ENCODE data around the gene MAF.

The MAF gene

DNA sequence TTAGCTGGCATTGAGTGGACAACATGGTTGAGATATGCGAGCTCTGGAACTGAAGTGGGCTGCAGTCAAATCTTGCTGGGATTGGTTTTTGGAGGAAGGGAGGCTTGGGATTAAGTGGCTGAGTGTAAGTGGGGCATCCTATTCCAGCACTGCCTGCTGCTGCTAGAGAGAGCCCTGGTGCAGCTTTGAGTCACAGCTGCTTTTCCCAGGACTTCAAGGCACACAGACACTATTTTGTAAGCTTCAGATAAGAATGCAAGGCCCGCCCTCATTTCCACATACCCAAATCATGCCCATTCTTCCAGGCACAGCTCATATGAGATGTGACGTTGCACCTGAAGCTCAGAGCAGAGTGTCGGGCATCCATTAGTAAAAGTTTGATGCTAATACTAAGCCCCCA lies 10.2 kb upstream of the MAF start:
- peak; percentile 66 for DNase-seq

DNA sequence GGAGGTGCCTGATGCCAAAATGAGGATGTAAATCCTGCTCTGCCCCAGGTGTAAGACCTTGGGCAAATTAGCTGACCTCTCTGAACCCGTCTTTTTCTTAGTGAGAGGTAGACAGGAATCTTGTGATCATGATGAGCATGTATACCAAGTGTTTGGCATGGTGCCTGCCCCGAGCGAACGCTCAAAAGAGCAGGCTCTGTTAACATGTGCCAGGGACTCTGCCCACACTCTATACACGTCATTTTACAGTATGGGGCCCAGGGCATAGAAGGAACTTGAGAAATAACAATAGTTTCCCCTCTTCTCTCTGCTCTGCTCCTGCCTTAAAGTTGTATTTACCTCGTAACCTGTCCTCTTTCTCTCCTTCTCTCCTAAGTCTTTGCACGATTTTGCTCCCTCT lies 9.3 kb upstream of the MAF start:
- no peak for DNase-seq

DNA sequence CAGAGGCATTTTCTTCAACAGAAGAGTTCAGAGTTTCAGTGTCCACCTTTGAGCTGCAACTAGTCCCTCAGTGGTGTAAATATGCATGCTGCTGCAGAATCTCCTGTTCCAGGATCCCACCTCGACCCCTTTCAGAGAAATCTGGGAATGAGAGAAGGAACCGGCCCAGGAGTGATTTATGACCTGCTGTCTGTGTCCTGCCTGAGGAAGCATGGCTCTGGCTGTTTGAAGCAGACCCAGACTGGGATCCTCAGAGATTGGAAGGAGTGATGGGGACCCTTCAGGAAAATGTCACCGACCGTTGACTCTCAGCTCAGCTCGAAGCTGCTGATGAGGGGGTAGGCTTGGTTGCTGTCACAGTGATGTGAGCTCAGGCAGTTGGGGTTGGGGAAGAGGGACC lies 8.4 kb upstream of the MAF start:
- DNase-seq, result peak; percentile 73

DNA sequence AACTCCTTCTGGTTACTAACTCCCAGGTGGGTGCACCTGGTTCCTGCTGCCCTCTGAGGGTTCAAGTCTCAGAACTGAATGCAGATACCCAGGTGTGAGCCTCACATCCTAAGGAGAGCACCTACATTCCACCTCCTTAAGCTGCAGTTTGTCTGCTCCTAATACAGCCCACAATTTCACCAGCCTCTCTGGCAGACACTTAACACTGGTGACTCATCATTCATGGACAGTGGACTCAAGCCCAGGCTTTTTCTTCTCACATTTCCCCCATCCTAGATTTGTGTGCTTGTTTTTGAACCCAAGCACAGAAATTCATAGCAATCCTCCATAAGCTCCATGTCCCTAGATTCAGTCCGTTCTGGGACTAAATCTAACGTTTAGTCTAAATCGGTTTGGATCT lies 7.0 kb upstream of the MAF start:
- peak; percentile 80 for DNase-seq

DNA sequence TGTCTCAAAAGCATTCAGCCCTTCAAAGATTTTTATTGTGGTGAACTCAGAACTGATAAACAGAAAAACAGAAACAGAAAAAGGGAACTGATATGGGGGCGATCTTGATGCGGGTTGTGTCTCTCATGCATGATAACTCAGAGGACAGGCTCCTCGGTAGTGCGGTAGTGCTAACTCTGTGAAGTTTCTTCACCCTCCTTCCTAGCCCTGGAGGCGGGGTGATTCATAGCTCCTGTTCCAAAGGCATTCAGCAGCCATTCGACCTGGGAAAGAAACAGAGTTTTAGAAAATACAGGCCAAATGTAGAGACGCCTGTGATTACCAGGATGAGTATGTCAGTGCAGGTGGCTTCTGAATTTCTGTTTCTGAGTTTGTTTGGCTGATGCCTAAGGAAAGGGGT lies 5.5 kb upstream of the MAF start:
- peak; percentile 88 for DNase-seq

DNA sequence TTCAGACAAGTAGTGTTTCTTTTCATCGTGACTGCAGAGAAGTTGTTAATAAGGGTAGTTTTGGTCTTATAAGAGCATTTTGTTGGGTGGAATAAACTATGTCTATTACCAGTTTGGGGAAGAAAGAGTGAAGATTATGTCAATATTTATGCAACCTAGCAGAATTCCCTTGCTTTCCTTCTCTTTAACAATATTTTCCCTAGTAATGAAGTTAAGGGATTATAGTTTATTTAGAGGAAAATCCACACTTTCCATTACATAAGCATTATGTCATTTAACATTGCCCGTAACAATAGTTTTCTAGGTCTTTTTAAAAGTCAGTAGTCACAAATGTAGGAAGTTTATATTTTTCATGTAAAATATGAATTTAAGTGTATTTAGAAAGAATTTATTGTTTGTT lies 2.5 kb upstream of the MAF start:
- no peak for DNase-seq

DNA sequence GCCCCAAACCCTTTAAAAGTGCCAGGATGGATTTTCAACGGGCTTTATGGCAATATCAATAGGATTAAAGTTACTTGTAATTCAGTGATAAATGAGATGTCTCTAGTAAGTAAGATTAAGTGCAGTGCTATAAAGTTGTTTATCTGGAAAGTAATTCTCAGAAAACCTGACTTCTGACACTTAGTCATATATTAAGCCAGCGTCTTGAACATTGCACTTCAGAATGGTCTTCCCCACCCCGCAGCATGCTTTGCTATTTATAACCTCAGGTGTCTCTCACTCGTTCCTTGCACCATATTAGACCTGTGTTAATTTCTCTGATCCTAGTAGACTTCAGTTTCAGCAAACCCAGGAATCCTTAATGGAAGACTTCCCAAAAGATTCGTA lies 2.1 kb upstream of the MAF start:
- no peak for DNase-seq

DNA sequence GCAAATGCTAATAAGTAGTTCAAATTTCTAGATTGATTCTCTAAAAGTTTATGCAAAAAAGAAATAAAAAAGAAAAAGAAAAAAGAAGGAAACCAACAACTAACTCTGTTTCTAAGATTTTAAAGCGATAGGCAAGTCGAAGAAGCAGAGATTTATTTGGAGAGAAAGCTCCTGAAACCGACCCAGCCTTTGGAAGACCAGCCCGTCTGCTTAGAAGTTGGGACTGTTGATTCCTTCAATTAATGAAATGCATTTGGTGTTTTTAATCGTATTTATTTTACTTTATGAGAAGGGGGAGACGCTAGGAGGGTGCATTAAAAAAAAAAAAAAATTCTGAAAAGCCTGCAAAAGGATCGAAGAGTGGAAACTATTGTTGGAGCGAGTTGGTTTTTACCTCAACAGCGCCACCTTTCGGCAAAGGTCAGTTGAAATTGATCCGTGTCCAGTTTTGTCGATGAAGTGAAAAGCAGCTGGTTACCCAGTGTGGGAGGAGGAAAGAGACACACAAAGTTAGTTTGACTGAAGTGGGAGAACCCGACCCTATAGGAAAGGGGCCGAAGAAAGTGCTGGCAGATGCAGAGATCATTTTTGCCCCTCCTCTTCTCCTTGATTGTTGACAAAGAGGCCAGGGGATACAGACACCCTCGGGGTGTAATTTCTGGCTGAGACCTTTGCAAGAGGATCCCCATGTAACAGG lies 1.5 kb upstream of the MAF start:
- peak; percentile 89 for DNase-seq

DNA sequence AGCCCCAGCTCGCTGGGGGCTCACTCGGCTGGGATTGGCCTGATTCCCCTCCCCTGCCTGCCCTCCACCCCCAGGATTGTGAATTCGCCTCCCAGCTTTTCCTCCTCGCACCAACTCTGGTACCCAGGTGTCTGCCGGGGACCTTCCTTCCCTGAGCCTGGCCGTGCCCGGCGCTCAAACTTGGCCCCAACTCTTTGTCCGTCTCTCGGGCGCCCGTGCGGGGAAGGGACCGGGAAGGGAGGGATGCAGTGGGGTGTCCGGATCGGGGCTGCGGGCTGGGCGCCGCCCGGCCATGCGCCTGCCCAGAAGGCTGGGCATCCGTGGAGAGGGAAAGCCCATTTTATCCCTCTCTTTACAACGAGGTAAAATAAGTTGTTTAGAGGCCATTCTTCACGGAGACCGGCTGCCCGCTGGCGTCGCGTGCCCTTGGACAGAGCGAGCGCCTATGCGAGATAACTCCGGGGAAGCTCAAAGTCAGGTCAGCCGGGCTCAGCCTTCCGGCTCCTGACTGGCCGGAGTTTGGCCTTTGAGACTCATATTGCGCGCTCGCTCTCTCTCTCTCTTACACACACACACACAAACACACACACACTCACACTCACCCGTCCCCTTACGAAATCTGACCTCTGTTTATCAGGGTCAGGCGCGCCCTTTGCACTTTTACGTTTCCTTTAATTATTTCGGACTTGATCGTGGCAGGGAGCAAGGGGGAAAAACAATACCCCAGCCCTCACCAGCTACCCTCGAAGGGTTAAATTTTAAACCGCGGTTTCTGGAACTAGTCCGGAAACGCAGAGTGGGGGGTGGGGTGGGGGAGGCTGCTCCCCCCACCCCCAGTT lies 774 bp upstream of the MAF start:
- DNase-seq, result peak; percentile 81

DNA sequence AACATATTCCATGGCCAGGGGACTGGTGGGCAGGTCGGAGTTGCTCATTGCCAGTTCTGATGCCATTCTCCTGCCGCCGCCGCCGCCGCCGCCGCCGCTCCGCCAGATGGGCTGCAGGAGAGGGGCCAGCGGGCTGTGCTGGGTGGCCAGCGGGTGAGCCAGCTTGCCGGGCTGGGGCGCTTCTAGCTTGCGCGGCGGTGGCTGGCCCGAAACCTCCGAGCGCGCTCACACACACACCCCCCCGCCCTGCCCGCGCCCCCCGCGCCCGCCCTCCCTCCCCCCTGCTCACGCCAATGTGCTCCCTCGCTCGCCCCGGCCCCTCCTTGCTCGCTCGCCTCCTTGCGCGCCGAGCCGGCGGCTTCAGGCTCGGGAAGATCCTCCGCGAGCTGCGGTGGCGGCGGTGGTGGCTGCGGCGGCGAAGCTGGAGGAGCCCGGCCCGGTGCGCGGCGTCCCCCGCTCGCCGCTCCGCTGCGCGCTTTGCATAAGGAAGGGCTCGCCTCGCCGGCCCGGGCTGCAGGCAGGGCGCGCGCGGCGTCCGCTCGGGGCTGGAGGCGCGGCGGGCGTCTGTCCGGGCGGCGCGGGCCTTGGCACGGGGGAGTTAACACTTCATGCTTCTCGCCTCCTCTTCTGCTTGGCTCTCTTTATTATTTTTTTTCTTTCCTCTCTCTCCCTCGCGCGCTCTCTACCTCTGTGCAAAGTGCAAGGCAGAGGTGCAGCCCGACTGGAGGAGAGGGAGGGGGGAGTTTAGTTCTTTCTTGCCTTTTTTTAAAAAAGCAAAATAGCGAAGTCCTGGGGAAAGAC lies 500 bp downstream of the MAF start:
- peak; percentile 81 for DNase-seq

DNA sequence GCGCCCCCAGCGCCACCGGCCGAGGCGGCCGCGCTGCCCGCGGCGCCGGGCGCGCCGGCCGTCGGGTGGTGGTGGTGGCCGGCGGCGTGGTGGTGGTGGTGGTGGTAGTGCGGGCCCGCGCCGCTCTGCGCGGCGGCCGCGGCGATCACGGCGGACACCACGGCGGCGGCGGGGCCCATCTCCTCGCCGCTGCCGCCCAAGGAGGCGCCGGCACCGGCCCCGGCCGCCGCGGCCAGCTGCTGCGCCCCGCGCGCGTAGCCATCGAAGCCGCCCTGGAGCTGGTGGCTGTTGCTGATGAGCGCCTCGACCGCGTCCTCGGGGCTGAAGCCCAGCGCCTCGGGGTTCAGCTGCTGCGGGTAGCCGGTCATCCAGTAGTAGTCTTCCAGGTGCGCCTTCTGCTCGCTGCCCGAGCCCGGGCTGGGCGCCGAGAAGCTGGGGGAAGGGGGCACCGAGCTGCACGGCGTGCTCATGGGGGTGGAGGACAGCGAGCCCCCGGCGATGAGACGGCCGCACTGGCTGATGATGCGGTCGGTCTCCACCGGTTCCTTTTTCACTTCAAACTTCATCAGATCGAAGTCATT lies 1.2 kb downstream of the MAF start:
- peak; percentile 59 for DNase-seq

DNA sequence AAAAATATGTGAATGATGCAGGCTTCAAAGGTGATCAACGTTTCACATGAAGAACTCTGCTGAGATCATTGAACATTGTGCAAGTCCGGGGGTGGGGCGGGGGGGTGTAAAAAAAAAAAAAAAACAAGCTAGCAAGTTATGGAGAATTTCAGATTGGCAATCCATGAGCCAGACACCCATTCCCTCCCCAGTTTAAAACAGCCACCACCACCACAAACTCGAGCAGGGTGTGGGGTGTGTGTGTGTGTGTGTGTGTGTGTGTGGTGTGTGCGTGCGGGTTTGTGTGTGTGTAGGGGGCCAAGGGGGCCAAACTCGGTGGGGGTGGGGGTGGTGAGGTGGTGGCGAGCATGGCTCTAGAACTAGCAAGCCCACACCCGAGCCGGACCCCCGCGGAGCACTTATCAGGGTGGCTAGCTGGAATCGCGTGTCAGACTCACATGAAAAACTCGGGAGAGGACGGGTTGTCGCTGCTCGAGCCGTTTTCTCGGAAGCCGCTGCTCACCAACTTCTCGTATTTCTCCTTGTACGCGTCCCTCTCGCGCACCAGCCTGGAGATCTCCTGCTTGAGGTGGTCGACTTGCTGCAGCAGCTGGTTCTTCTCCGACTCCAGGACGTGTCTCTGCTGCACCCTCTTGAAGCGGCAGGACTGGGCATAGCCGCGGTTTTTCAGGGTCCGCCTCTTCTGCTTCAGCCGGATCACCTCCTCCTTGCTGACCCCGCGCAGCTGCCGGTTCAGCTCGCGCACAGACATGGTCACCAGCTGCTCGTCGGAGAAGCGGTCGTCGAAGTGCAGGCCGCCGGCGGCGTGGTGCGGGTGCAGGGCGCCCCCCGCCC lies 2.0 kb downstream of the MAF start:
- peak; percentile 88 for DNase-seq

DNA sequence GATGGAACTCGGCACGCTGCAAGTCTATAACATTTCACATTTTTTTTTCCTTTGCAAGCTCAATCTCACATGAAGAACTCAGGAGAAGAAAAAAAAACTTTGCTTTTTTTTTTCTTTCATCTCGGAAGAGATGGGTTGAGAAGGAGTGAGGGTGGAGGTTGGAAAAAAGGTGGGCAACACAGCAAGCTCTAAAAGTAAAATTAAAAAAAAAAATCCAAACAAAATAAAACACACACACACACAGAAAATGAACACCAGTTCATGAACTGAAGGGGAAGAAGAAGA lies 2.5 kb downstream of the MAF start:
- DNase-seq, result no peak

DNA sequence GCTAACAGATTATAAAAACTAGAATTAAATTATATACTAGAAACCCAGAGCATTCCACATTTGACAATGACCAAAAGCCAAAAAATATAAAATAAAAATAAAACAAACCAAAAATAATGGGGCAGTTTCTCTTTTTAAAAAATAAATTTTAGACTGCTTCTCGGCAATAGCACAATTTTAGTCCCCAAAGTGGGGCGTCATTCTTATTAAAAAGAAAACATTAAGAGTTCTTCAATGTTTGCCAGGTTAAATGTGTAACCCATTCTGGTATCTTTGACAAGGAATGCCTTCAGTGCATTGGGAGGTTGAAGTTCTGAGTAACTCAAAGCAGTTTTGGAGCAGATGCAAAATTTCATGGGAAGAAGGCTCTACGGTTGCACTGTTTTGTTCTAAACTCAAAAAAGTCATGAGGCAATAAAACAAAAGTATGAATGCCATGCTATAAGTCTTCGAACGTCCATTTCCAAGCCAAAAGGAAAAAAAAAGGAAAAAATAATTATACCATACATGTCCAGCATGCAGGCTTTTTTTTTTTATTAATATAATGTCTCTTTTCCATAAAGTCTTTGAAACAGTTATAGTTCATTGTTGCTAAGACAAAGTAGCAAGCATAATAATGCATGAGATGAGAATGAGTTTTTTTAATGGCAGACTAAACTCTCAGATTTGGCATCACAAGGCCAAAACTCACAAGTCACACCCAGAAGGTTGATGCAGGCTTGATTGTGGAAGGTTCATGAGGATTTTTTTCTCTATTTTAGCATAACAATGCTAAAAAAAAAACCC lies 3.1 kb downstream of the MAF start:
- no peak for DNase-seq

DNA sequence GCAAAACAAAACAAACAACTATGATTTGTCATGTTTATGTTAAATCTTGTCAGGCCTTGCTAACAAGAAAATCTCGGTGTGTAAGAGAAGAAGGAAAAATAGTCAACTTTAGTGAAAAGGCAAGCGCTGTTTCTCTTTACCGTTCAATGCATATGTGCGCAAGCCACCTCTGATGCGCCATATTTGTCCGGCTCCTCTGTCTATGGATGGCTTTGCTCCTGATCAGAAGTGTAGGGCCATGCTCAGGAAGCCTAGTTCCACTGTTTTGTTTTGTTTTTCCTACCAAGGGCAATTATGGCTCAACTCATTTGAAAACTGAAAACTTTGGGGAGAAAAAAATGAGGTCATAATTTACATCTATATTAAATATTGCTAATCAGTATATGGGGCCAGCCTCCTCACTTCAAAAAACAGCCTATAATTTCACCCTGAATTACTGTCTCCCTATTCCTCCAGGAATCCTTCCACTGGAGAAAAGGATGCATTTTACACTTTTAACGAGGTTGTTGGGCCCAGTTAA lies 4.5 kb downstream of the MAF start:
- no peak for DNase-seq

DNA sequence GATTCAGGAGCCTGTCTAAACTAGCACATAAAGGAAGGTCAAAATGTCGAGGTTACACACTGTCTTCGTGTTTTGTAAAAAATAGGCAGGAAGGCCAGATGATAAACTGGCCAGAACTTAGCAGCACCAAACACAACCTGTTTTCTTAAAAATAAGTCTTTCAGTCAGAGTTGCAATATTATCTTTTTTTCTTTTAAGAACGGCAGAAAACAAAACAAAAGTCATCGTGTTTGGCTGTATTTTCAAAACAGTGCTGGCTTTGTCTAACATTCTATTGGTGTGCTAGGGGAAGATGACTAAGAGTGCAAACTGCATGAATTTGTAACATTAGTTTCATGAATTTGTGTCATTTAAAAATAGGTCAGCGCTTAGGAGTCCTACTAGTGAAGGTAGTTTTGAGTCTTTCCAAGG lies 5.3 kb downstream of the MAF start:
- DNase-seq, result no peak

DNA sequence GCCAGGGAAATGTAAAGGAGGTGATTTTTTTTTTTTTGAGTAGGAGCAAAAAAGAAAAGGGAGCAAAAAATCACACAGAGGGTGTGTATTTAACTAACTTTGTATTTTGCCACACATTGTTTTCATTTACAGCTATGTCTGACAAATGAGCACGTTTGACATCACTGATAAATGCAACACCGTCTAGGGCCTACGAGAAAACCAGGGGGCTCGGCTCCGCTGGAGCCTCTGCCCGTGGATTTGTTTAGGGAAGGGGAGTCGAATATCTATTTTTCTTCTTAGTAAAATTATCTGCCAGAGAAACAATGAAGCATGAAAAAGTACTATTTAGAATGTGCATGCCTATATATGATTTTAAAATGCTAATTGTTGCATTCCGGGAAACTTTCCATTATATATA lies 6.8 kb downstream of the MAF start:
- DNase-seq, result no peak

DNA sequence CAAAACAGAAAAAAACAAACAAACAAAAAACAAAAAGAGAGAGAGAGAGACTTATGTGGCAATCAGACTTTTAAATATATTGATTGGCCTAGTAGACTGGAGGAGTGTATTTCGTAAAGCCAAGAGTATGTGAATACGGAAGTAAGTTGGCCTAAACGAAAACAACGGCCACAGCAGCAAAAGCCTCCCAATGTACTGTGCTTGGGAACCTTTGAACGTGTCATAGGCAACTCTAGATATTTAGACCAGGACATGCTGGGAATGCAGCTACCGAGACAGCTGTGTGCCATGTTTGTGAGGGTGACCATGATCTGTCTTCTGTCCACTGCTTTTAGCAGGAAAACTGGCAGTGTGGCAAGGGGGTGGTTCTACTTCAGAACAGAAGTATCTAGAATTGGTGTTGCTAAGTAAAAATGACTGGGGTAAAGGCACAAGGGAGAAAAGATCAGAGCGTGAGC lies 7.4 kb downstream of the MAF start:
- no peak for DNase-seq

DNA sequence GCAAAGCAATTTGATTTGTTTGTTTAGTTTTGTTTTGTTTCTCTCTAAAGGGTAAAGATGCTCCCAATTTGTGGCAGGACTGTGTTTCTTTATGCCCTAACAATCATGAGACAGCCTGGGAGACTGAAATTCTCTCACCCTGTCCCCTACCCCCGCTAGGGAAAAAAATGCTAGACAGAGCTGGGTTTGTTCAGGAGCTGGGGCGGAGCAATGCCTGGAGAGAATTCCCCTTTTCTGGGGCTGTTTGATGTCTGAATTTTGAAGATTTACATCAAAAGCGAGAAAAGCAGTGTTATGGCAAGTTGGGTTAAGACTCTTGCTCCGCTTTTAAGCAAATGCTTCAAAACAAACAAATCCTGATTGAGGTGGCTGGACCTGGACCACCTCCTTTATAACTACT lies 8.4 kb downstream of the MAF start:
- no peak for DNase-seq

DNA sequence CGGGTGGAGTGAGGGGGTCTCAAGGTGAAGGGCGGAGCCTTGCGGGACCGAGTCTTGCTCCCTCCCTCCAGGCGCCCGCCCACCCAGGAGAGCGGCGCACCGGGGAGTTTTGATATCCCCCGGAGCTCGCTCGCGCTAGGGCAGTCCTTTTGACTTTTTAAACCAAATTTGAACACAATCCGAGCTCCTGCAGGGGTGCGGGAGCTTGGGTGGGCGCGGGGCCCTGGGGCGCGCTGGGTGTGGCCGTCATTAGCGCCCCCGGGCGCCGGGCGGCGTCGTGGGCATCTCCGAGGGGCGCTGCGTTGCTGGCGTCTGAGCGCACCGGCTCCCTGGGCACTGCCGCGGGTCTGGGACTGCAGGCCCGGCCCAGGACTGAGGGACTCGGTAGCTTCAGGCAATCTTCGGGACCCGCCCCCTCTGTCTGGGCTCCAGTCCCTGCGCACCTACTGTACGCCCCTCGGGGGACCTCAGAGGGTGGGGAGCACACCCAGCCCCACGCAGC lies 10.9 kb downstream of the MAF start:
- DNase-seq, result no peak

DNA sequence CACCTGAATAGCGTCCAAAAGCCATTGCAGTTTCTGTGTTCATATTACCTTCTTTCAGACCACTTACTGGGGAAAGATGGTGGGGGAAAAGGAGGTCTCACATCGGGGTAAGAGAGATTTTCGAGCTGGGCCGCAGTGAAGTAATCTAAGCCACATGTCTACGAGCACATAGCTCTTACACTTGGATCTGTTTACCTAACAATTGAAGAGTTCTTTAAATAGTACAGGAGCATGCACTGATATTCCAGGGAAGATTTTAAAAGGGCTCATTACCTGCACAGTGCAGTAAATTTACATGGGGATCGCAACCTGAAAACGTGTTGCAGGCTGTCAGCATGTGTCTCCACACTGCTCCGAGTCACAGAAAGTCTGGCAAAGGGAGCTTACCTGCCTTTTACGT lies 12.6 kb downstream of the MAF start:
- DNase-seq, result no peak

Measured in islet precursor cell (in vitro differentiated cells).